Endometrial microvascular endothelial cells (primary cell): Measurements from ENCODE around the gene ITGA2B. TPM values are rescaled to one million over a fixed set of nuclear protein-coding genes. Genes with fewer than 3 reads are reported as not detected.

Experiments
- in situ Hi-C: cut with HindIII; loops from 2 replicates; pipeline ENCODE4 v1.10.0; 2017; ENCODE audit warnings: low sequenced_read_pairs, low pct_unique_long_range_greater_than_20kb; ENCODE audit errors: inconsistent ontology term
- total RNA-seq: library from RNA; depleted of rRNA; stranded (reverse); fragments of >200 nt; gene quantifications from one replicate; pipeline ENCODE4 v1.2.3, GENCODE V29; 2015; ENCODE audit errors: inconsistent ontology term

ITGA2B gene
- total RNA-seq, 1 donor from 2014 or later, result 0.46 TPM

GRCh38 chr17:44322236-44322895, 67.1 kb downstream of the ITGA2B start:
- in situ Hi-C loops, result loop anchor here (10.0 kb wide), 1 partner anchor 118 kb away; no protein-coding TSS in a partner anchor

Other genes starting within 250 kb of the ITGA2B start
- gene HROB, start 247.7 kb downstream of the ITGA2B start, total RNA-seq, result 6.1 TPM
- not detected for gene ASB16, start 218.9 kb downstream of the ITGA2B start, total RNA-seq
- gene TMUB2, start 202.7 kb downstream of the ITGA2B start, total RNA-seq, result 49.2 TPM
- 60.0 TPM for gene ATXN7L3, start 189.8 kb downstream of the ITGA2B start, total RNA-seq
- 46.0 TPM for gene UBTF, start 170.0 kb downstream of the ITGA2B start, total RNA-seq
- not detected for gene SLC4A1, start 121.5 kb downstream of the ITGA2B start, total RNA-seq
- not detected for gene RUNDC3A, start 81.0 kb downstream of the ITGA2B start, total RNA-seq
- gene SLC25A39, start 64.8 kb downstream of the ITGA2B start, total RNA-seq, result 149 TPM
- 391 TPM for gene GRN, start 44.3 kb downstream of the ITGA2B start, total RNA-seq
- gene FAM171A2, start 25.8 kb downstream of the ITGA2B start, total RNA-seq, result 3.3 TPM
- gene GPATCH8, start 113.8 kb upstream of the ITGA2B start, total RNA-seq, result 14.2 TPM
- gene FZD2, start 167.8 kb upstream of the ITGA2B start, total RNA-seq, result 1.1 TPM